T-helper 2 cell treated with Interferon-gamma antibody and Interleukin-4, amounts not matched to agents 5 μg/mL and 100 μg/mL, for 36 hours (primary cell): ENCODE results near the gene SMAD7.

Experiments
- DNase-seq: peaks from one replicate; pipeline ENCODE4 v3.0.0; 2021; ENCODE audit warnings: low spot score
- H3K27ac Mint-ChIP-seq: one replicate; pipeline ENCODE4 v1.8.0; 2021; ENCODE audit warnings: mild to moderate bottlenecking, mixed read lengths
- H3K27me3 Mint-ChIP-seq: one replicate; pipeline ENCODE4 v1.8.0; 2021; ENCODE audit warnings: low read depth, mixed read lengths
- H3K36me3 Mint-ChIP-seq: one replicate; pipeline ENCODE4 v1.8.0; 2021; ENCODE audit warnings: low read depth, mixed read lengths
- H3K4me1 Mint-ChIP-seq: one replicate; pipeline ENCODE4 v1.8.0; 2021; ENCODE audit warnings: low read depth, mixed read lengths
- H3K4me3 Mint-ChIP-seq: one replicate; pipeline ENCODE4 v1.8.0; 2022; ENCODE audit warnings: mild to moderate bottlenecking, moderate library complexity, mixed read lengths
- H3K9me3 Mint-ChIP-seq: one replicate; pipeline ENCODE4 v1.8.0; 2021; ENCODE audit warnings: mixed read lengths

SMAD7 gene

DNA sequence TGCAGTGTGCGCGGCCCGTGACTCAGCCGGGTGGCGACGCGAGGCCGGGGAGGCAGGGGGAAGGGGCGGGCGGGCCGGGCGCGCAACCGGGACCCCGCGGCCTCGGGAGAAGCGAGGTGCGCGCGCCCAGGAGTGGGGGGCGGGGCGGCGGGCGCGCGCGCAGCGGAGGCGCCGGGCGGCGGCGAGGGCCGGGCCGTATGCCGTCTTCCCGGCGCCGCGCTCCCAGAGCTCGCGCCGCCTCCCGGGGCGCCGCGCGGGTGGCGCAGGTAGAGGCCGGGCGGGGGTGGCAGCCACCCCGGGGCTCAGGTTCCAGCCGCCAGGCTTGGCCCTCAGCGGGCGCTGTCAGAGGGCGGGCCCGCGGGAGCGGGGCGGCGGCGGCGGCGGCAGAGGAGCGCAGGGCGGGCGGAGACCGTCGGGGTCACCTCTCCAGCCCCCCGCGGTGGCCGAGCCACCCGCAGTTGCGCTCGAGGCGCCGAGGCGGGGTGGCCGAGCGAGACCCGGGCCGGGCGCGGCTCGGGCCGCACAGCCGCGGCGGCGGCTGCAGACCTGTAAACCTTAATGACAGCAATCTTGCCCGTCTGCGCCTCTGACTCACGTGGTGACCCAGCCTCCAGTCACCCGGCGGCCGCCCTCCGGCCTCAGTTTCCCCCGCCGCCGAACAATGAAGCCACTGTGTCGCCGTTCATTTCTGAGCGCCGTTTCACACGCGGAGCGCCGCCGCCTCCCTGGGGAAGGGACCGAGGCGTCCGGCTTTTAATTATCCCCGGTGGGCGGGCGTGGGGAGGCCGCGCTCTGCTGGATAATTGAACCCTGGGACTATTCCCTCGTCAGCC is 25.3 kb upstream of the SMAD7 start:
- peaks cover 49% of the 10 kb centered on the region for H3K27me3 Mint-ChIP-seq
- no peak overlapping the region for H3K27ac Mint-ChIP-seq
- H3K36me3 Mint-ChIP-seq, result no peaks in the 10 kb centered on the region
- peak; percentile 56 for DNase-seq
- H3K4me1 Mint-ChIP-seq, result peaks cover 9% of the 10 kb centered on the region
- peak overlapping the region; percentile 72 for H3K4me3 Mint-ChIP-seq
- no peaks in the 10 kb centered on the region for H3K9me3 Mint-ChIP-seq

DNA sequence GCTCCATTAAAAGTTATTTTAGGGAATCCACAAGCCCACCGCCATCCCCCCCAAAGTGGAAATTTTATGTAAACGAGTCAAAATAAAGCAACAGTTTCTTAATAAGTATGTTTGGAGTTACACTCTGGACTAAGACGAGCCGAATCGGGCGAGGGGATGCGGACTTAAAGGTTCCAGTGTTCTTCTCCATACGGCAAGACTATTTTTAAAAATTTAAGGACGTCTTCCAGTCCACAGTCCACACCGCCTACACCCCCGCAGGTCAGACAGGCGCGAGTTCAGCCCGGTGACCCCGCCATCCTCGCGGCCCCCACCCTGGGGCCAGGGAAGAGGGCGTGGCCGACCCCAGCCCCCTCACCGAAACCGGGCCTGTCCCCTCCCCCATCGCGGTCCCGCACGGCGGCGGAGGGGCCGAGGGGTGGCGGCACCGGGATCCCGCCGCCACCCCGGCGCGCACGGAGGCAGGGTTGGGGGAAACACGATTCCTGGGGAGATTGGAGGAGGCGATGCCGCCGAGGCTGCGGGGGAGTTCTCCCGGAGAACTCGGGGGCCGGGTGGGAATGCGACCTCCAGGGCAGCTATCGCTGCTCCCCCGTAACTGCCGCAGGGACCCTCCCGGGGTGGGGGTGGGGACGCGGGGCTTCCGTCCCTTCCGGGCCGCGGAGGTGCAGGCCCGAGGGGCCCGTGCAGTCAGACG is 24.5 kb upstream of the SMAD7 start:
- DNase-seq, result no peak
- no peaks in the 10 kb centered on the region for H3K36me3 Mint-ChIP-seq
- peaks cover 52% of the 10 kb centered on the region for H3K27me3 Mint-ChIP-seq
- no peak overlapping the region for H3K27ac Mint-ChIP-seq
- H3K9me3 Mint-ChIP-seq, result no peaks in the 10 kb centered on the region
- H3K4me1 Mint-ChIP-seq, result peaks cover 9% of the 10 kb centered on the region
- H3K4me3 Mint-ChIP-seq, result peak overlapping the region; percentile 73

DNA sequence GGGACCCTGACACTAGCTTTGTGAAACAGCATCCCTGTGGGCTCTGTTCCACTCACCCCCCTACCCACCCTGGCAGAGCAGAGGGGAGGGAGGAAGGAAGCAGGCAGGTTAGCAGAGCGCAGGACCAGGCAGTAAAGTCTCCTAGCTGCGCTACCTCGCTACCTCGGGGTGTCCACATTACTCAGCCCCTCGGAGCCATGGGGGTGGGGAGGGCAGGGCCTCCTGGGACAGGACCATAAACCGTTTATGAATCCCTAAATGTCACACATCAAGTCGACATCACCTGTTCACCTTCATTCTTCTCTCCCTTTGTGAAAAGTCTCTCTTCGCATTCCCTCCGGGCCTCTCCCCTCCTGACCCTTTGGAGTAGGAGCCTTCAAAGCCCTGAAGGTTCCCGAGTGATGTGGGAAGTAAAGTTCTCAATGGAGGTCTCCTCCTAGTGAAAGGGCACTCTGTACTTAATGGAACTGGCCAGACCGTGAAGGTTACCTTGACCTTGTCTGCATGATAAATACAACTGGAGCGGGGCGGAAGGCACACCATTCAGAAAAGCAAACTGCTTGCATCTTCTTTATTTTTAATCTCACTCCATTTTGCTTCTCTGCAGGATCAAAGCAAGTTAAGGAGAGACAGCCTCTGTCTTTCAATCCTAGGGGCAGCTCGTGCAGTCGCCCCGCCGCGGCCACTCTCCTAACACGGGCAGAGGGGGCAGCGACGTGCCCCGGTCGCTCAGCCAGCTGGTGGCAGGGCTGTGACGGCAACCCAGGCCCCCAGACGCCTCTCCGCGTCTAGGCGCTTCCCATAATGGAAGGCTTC is 23.7 kb upstream of the SMAD7 start:
- Mint-ChIP-seq H3K36me3 (no peaks in the 10 kb centered on the region), H3K27me3 (peaks cover 53% of the 10 kb centered on the region), H3K4me1 (peaks cover 4% of the 10 kb centered on the region), H3K9me3 (no peaks in the 10 kb centered on the region), H3K4me3 (peak overlapping the region; percentile 73), H3K27ac (no peak overlapping the region)
- DNase-seq, result no peak

DNA sequence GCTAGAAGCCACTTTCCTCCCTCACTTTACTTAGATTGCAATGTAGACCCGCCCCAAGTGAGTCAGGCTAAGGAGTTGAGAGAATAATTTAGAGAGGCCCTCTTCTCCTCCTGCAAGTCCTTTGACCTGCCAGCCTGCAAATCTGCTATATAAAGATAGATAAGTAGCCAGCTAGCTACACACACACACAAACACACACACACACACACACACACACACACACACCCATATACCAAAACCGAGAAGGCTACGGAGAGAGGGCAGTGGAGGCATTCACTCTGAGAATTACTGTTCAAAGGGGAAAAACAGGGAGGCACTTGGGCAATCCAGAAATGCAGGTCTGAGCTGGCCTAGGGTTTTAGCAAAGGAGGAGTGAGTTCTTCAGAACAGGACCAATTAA is 23.0 kb upstream of the SMAD7 start:
- Mint-ChIP-seq H3K4me1 (peaks cover 4% of the 10 kb centered on the region), H3K36me3 (no peaks in the 10 kb centered on the region), H3K27ac (no peak overlapping the region), H3K4me3 (no peak overlapping the region), H3K9me3 (no peaks in the 10 kb centered on the region), H3K27me3 (peaks cover 53% of the 10 kb centered on the region)
- DNase-seq, result no peak

DNA sequence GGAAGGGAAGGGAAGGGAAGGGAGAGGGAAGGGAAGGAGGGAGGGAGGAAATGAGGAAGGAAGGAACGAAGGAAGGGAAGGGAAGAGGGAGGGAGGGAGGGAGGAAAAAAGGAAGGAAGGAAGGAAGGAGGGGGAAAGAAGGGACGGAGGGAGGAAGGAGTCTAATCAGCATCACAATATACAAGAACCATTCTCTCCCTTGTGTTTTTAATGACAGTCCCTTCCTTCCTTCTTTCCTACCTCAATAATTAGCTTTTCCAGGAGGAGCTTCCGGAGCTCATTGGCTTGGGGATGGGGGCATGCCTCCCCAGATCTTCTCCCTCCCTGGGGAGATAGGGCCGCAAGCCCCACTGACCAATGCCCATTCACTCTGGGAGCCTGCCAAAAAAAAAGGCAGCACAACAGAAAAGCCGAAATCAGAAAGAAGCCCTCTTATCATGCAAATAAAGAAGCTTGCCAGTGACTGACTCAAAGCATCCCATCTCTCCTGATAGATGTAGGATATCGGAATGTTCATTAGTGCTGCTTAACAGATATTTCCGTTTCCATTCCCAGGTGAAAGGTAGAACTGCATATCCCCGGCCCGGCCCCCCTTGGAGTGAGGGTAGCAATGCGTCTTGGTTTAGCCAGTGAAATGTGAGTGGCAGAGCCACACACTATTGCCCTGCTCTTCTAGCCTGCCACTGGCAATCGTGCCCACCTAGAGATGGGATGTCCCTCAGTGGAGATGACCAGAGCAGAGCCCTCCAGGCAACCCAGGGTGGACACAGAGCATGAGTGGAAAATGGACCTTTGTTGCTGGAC is 17.8 kb upstream of the SMAD7 start:
- Mint-ChIP-seq H3K27ac (no peak overlapping the region), H3K36me3 (no peaks in the 10 kb centered on the region), H3K9me3 (no peaks in the 10 kb centered on the region), H3K4me1 (no peaks in the 10 kb centered on the region), H3K4me3 (no peak overlapping the region), H3K27me3 (peaks cover 38% of the 10 kb centered on the region)
- no peak for DNase-seq

DNA sequence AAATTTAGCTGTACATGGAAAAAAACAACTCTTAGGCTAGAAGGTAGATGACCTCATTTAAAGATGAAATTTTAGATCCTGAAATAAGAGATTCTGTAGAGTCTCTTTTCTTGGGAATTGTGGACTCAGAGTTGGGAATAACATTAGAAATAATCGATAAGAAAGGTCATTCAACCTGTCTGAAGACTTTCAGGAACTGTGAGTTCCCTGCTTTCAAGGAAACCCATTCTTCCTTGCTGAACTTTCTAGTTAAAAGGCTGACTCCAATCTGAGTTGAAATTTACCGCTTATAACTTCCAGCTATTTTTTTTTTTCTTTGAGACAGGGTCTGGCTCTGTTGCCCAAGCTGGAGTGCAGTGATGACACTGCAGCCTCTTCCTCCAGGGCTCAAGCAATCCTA is 16.8 kb upstream of the SMAD7 start:
- no peak for DNase-seq
- Mint-ChIP-seq H3K36me3 (no peaks in the 10 kb centered on the region), H3K27me3 (peaks cover 40% of the 10 kb centered on the region), H3K4me3 (no peak overlapping the region), H3K4me1 (no peaks in the 10 kb centered on the region), H3K9me3 (no peaks in the 10 kb centered on the region), H3K27ac (no peak overlapping the region)

DNA sequence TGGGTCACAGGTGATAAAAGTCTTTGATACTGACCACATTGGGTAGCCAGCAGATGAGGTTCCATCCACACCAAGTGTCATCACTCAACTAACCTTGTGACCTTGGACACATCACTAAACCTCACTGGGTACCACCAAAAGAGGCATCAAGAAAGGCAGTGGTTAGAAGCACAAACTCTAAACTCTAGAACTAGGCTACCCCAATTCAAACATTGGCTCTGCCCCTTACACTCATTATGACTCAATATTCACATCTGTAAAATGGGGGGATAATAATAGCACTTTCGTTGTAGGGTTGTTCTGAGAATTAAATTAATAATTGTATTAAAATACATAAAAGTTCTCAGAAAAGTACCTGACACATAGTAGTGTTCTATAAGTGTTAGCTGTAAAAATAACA is 15.8 kb upstream of the SMAD7 start:
- Mint-ChIP-seq H3K4me3 (no peak overlapping the region), H3K4me1 (no peaks in the 10 kb centered on the region), H3K36me3 (no peaks in the 10 kb centered on the region), H3K9me3 (no peaks in the 10 kb centered on the region), H3K27ac (no peak overlapping the region), H3K27me3 (peaks cover 39% of the 10 kb centered on the region)
- no peak for DNase-seq

DNA sequence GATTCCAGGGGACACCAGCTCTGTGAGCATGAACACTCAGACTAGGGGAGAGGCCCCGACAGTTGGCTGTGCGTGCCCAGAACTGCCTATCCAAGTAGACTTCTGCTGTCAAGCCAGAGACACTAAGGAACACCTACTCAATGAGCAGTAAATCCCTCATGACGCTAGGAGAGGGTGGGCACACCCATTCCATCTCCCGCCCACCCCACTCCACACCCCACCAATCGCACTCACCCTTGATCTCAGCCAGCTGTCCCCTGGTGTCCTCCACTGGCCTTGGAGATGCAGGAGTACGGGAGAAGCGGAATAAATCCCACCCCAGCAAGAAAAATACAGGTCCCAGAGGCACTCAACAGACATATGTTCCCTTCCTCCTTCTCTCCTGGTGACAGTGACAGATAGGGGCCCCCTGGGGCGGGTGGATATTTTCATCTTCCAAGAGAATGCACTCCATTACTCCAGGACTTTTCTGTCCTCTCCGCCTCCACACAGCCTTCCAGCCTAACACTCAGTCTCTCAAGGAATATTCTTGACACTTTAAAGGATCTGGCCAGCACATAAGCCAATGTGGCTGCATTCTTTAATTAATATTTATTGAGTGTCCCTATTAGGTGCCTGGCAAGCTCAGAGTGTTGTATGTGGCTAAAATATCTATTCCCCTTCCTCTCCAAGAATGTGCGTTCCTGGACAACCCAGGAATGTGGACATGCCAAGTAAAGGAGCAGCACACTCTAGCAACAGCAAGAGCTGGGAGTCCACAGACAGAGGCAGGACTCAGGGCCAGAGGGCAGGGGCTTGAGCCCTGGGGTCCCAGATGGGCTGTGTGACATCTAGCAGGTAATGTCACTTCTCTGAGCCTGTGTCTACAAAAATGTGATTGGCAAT is 13.1 kb upstream of the SMAD7 start:
- Mint-ChIP-seq H3K36me3 (no peaks in the 10 kb centered on the region), H3K27me3 (peaks cover 31% of the 10 kb centered on the region), H3K4me1 (no peaks in the 10 kb centered on the region), H3K4me3 (no peak overlapping the region), H3K27ac (no peak overlapping the region), H3K9me3 (no peaks in the 10 kb centered on the region)
- no peak for DNase-seq

DNA sequence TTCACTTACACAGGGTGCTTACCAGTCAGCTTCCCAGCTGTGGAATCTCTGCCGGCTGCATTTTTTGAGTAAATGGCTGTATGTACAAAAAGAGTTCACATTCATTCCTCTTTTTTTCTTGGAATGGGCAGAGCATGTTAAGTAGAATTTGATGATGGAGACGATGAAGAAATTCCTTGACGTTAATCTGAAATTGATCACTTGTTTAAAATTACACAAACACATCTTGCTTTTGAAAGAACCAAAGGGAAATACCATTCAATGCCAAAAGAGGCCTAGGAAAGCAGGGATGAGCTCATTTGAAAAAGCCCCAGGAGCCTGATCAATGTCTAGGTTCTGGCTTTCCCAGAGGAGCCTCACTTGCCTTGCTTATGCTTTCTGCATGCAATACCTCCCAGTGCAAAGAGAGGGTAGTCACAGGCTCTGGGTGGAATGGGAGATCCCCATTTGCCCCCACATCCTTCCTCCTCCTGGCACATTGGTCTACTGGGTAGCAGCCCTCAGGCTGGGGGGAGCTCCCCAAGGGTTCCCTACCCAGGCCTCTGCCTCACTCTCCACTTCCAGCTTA is 12.3 kb upstream of the SMAD7 start:
- no peak overlapping the region for H3K4me3 Mint-ChIP-seq
- H3K9me3 Mint-ChIP-seq, result no peaks in the 10 kb centered on the region
- H3K36me3 Mint-ChIP-seq, result no peaks in the 10 kb centered on the region
- H3K27me3 Mint-ChIP-seq, result peaks cover 28% of the 10 kb centered on the region
- no peak overlapping the region for H3K27ac Mint-ChIP-seq
- no peaks in the 10 kb centered on the region for H3K4me1 Mint-ChIP-seq
- DNase-seq, result no peak

DNA sequence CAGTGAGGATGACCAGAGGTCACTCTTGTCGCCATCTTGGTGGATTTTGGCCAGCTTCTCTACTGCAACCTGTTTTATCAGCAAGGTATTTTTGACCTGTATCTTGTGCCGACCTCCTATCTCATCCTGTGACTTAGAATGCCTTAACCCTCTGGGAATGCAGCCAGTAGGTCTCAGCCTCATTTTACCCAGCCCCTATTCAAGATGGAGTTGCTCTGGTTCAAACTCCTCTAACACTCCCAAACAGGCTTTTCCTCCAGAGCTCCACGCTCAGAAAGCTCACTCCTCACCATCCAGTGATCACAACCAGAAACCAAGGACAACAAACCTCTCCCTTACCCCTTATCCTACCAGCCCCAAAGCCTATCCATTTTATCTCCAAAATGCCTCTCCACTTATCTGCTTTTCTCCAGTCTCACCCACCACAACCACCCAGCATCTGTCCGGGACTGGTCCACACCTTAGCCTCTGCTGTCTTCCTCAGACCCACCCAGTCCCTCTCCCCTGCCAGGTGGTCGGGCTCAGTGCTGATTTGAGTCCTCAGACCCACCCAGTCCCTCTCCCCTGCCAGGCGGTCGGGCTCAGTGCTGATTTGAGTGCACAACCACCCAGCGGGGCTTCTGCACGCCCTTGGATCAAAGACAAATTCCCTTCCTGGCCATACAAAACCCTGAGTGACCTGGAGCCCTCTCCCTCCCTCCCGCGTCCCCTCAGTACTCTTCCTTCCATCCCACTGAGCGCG is 11.7 kb upstream of the SMAD7 start:
- no peaks in the 10 kb centered on the region for H3K9me3 Mint-ChIP-seq
- no peak for DNase-seq
- no peaks in the 10 kb centered on the region for H3K36me3 Mint-ChIP-seq
- H3K4me1 Mint-ChIP-seq, result no peaks in the 10 kb centered on the region
- H3K27ac Mint-ChIP-seq, result no peak overlapping the region
- no peak overlapping the region for H3K4me3 Mint-ChIP-seq
- H3K27me3 Mint-ChIP-seq, result peaks cover 26% of the 10 kb centered on the region

DNA sequence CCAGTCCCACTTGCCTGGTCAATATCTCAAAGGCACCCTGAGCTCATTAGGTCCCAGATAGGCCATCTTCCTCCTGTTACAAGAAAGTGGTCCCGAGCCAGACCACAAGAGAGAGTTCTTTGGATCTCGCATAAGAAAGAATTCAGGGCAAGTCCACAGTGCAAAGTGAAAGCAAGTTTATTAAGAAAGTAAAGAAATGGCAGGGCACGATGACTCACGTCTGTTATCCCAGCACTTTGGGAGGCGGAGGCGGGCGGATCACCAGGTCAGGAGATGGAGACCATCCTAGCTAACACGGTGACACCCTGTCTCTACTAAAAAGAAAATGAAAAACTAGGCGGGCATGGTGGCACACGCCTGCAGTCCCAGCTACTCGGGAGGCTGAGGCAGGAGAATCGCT is 10.8 kb upstream of the SMAD7 start:
- H3K4me1 Mint-ChIP-seq, result peaks cover 6% of the 10 kb centered on the region
- no peak overlapping the region for H3K27ac Mint-ChIP-seq
- no peak for DNase-seq
- no peak overlapping the region for H3K4me3 Mint-ChIP-seq
- H3K9me3 Mint-ChIP-seq, result no peaks in the 10 kb centered on the region
- no peaks in the 10 kb centered on the region for H3K36me3 Mint-ChIP-seq
- H3K27me3 Mint-ChIP-seq, result peaks cover 30% of the 10 kb centered on the region
